GM21390 (cell line): Measurements from ENCODE around the gene CRIP1.

Experiments used
- ATAC-seq: cut with Tn5 transposase; IDR thresholded peaks from one replicate; pipeline ENCODE4 v1.9.1; 2021; ENCODE audit not compliant: unreplicated experiment

CRIP1 gene

DNA sequence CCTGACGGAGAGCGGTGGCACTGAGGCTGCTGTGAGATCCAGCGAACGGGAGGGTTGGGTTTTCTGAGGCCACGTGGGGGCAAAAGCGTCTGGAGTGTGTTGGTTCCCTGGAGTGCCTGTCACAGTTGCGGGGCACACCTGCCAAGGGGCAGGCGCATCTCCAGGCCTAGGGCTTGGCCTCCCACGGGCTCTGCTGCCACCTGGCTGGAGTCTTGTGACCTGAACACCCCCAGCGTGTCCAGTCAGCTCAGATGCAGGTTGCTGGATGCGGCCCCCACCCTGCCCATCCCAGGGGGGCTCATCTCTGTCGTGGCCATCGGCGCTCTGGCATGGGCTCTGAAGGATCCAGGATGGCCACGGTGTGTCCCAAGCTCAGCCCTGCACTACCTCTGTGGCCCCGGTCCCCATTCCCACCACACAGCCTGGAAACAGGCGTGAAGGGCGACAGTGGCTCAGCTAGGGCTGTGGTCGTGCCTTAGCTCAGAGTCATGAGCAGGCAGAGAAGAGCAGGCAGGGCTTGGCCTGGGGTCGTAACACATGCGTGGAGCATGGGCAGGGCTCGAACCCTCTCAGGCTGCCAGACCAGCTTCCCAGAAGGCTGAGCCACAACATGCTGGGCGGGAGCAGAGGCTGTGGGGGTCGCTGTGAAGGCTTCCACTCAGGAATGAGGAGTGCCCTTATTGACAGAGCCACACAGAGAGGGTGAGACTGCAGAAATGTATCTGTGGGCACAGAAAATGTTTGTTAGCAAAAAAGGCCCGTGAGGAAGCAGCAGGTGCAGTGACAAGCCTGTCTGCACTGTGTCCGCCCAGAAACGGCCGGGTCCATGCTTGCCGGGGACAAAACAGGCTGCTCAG is 35.6 kb upstream of the CRIP1 start:
- ATAC-seq: no peak

DNA sequence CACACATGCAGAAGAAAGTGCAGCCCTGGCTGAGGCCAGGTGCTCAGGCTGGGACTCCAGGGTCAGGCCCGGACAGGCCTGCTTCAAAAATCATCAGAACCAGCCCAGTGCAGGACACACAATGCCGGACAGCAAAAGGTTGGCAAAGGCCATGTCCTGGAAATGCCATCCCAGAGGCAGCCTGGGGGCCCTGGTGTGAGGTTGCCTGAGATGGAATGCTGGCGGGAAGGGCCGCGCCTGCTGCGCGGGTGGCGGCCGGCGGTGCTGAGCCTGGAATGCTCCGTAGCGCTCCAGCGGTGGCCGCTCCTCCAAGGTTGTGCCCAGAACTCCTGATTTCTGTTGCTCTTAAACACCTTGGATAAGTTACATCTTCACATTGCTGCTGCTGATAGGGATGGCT is 33.7 kb upstream of the CRIP1 start:
- no peak for ATAC-seq

DNA sequence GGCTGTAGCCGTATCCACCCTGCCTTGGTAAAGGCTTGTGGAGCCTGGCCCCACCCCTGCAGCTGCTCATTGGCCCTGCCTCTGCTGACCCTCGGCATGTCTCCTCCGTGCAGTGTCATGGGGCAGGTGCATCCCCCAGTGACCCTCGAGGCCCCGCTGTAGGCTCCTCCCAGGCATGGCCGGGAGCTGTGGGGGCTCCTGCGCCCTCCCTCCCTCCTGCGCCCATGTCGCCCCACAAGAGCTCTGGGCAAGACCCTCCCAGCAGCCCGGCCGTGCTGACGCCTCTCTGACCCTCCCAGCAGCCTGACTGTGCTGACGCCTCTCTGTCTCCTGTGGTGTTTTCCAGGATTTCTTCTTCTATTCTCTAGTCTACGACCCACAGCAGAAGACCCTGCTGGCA is 32.8 kb upstream of the CRIP1 start:
- ATAC-seq: no peak

DNA sequence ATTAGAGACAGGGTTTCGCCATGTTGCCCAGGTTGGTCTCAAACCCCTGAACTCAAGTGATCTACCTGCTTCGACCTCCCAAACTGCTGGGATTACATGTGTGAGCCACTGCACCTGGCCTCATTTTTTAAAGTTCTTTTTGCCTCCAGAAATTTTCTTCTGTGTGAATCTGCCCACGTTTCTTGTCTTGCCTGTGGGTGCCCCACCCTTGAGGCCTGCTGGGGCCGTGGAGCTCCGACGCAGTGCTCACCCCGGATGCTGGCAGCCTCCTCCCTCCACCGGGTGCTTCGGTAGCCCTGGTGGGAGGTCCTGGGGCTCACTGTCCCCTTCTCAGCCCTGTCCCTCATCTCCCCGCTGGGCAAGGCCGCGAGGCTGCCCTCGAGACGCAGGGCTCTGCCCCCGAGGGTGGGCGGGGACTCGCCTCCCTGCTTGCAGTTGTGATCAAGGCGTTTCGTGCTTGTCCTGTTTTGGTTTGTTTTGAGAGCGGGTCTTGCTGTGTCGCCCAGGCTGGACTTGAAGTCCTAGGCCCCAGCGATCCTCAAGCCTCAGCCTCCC is 31.5 kb upstream of the CRIP1 start:
- ATAC-seq: no peak

DNA sequence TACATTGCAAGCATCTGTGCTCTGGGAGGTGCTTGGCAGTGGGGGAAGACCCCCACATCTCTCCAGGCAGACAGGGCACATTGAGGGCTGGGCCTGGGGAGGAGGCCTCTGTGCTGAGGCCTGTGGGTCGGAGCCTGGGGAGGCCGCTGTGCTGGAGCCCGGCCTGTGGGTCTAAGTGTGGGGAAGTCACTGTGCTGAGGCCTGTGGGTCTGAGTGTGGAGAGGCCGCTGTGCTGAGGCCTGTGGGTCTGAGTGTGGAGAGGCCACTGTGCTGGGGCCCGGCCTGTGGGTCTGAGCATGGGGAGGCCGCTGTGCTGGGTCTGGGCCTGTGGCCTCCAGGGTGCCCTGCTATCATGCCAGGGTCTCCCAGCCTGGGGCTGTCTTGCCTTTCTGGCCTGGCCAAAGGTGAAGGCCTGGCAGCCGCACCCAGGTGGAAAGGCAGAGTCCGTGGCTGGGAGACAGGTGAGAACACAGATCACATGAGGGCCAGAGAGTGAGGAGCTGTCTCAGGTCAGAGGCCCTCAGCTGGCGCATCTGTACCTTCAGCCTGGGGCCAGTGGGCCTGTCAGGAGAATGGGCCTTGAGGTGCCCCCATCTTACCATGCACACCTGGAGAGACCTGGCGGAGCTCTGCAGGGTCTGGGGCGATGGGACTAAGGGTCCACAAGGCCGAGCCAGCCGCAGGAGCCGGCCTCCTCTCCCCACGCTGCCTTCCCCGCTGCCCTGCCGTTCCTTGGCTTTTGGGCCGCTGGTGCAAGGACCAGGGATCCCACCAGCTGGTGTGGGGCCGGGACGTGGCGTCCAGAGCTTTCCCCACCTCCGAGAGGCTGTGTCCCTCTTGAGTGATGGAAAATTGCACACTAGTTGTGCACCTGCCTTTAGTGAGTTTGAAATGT is 30.7 kb upstream of the CRIP1 start:
- no peak for ATAC-seq

DNA sequence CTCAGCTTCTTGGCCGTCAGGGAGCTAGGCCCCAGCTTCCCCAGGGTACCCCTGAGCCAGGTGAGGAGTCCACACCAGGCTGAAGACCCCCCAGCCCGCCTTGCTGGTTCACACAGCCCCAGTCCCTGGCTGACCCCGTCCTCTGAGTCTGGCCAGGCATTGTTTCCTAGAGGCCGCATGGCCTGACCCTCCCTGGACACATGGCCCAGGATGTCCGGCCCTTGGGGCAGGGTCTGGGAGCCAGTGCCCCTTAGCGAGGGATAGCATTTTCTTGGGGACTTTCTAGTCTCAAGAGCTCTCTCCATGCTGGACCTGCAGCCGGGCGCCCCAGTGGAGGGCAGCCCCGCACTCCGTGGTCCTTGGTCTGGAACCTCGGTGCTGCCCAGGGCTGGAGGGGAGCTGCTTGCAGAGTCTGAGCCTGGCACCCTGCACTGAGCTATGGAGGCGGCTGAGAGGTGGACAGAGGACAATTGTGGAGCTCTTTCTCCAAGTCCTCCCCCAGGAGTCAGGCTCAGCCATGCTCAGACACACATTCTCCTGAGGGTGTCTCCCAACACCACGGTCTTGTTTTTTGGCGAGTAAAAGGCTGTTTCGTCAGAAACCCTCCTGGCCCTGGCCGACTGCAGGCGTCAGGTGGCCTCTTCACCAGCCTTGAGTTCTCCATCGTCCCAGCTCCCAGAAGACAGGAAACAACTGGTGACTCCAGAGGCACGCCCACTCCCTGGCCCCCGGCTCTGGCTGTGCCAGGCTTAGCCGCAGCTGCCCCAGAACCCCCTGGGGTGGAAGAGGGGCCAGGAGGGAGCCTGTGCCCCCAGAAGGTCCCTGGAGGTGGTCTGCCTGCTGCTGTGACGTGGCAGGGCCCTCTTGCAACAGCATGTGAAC is 29.7 kb upstream of the CRIP1 start:
- no peak for ATAC-seq

DNA sequence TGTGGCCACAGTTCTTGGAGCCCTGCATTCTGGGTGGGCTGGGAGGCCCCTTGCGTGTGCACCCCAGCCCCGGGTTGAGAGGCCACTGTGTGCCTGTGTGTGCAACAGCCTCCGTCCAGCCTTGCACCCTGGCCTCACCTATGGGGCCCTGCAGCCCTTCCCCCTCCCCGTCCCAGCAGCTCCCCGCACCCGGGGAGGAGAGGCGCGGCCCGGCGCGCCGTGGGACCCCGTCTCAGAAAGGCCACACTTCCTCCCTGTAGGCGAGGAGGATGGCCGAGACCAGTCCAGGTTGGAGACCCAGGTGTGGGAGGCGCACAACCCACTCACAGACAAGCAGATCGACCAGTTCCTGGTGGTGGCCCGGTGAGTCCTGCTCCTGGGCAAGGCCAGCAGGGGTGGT is 28.7 kb upstream of the CRIP1 start:
- no peak for ATAC-seq

DNA sequence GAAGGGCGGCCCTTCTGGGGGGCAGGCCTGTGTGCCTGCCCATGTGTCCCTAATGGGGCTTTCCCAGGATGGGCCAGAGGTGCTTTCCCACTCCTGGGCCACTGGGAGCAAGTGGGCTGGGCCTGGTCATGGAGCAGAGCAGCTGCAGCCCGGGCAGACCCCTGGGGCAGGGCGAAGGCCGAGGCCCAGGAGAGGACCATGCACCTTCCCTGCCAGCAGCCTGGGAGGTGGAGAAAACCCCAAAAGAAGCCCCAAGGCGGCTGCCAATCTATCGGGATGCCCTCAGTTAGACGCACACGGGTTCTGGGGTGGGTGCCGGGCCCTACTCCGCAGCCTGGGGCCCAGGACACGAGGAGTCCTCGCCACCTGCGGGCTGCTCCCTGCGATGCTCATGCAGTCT is 28.1 kb upstream of the CRIP1 start:
- ATAC-seq: no peak

DNA sequence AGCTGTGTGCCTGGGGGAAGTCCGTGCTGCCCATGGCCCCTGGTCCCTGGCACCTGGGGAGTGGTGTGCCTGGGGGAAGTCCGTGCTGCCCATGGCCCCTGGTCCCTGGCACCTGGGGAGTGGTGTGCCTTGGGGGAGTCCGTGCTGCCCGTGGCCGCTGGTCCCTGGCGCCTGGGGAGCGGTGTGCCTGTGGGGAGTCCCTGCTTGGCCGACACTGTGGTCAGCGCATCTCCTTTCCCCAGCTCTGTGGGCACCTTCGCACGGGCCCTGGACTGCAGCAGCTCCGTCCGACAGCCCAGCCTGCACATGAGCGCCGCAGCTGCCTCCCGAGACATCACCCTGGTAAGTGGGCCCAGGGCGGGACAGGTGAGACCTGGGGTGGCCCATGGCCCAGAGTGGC is 26.6 kb upstream of the CRIP1 start:
- no peak for ATAC-seq

DNA sequence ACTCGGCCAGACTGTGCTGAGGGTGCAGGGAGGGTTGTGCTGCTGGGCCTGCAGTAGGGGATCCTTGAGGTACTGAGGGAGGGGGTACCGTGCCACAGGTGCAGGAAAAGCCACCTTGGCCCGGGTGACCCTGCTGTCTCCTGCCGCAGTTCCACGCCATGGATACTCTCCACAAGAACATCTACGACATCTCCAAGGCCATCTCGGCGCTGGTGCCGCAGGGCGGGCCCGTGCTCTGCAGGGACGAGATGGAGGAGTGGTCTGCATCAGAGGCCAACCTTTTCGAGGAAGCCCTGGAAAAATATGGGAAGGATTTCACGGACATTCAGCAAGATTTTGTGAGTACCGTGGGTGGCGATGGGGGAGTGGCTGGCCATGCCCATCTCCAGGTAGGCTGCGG is 26.1 kb upstream of the CRIP1 start:
- no peak for ATAC-seq

DNA sequence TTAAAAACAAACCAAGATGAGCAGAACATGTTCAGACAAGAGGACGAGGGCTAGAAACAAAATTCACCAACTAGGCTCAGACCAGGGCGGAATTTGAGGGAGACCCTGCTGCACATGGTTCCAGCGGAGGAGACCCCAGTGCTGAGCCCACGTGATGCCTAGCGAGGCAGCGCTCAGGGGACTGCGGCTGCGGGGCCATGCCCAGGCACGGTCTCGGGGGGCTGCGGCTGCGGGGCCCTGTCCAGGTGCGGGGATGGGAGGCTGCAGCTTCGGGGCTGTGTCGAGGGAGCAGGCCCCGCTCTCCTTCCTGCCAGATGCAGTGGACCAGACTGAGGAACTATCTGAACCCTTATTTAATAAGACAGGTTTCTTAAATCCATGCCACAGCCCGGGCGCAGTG is 24.8 kb upstream of the CRIP1 start:
- ATAC-seq: no peak

DNA sequence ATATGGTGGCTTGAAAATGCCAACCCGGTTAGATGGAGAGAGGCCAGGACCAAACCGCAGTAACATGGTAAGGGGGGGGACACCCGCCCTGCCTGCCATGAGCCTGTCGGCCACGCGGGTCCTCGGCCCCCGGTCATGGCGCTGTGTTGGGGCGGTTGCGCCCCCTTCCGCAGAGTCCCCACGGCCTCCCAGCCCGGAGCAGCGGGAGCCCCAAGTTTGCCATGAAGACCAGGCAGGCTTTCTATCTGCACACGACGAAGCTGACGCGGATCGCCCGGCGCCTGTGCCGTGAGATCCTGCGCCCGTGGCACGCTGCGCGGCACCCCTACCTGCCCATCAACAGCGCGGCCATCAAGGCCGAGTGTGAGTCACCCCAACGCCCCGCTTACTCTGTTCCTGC is 22.2 kb upstream of the CRIP1 start:
- ATAC-seq: no peak

DNA sequence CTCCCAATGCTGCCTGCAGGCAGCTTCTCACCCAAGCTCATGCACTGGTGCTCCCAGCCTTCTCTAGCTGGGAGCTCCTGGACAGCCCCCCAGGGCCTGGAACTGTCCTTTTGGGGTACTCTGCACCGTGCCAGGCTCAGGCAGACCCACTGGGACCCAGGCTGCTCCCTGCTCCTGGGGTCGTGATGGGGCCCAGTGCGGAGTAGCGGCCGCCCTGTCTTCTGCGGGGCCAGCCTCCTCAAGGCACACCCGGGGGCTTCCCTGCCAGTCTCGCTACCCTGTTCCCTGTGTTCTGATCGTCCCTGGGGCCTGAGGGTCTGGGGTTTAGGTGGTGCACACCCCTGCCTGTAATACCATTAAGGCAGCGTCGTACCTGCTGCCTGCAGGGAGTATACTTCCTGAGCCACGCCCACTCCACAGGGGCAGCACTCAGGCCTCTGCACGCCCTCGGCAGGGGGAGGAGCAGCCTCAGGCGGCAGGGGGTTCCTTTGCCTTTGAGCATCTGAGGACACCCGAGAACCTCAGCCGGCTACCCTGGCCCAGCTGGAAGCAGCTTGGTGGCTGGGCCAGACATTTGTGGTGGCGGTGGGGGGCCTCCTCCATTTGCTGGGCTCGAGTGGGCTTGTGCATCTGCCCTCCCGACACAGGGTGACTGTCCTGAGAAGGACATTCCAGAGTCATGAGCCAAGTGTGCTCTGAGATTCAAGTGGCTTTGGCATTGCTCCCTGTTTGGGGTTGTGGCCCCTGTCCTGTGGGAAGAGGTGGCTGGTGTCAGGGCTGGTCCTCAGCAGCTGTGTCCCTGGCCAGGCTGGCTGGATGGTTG is 21.3 kb upstream of the CRIP1 start:
- no peak for ATAC-seq

DNA sequence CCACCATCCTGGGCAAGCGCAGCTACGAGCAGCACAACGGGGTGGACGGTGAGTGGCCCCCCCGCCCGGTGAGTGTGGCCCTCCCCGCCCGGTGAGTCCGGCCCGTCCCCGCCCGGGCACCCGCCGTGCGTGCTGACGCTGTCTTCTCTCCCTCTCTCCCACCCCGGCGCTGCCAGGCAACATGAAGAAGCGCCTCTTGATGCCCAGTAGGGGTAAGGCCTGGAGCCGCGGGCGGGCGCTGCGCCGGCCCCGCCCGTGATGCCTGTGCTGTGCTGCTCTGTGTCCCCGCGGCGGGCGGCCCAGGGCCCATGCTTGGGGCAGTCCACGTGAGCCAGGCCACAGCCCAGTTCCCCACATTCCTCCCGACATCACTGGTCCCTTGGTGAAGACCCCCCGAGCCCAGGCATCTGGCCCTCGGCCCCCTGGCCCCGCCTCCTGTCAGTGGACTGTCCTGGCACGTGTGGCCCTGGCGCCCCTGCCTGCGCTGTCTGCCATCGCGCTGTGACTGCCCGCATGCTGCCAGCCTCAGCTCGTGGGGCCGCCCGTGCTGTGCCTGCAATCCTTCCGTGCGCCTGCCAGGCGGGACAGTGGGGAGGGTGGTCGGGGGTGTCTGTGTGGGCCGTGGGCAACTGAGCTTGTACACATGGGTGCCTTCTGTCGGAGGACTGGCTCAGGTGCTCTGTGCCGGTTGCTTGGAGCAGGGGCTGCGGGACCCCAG is 20.0 kb upstream of the CRIP1 start:
- ATAC-seq: no peak

DNA sequence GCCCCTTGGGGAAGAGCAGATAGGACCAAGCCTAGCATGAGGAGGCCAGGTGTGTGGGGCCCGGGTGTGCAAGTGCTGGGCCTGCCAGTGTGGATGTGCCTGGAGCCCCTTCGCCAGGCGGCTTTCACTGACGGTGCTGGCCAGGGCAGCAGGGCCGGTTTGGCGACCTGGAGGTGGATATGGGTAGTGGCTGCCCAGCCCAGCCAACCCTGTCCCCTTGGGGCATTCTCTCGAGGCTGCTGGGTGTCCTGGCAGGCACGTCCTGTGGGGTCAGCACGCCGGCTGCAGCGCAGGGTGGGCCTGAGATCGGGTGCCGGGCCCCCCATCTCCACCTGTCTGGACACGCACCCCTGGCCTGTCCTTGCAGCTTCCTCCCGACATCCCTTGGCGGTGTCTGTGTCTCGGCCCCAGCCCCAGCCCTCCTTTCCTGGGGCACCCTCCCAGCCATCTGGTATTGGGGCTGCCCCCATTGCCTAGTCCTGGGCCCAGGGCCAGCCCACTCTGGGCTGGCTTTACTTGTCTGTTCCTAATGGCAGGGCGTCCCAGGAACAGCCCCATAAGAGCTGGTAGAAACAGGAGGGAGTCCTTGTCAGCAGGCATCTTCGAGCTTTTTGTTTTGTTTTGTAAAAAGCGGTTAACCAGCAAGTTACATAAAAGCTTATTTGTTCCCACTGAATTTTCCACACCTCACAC is 19.3 kb upstream of the CRIP1 start:
- no peak for ATAC-seq

DNA sequence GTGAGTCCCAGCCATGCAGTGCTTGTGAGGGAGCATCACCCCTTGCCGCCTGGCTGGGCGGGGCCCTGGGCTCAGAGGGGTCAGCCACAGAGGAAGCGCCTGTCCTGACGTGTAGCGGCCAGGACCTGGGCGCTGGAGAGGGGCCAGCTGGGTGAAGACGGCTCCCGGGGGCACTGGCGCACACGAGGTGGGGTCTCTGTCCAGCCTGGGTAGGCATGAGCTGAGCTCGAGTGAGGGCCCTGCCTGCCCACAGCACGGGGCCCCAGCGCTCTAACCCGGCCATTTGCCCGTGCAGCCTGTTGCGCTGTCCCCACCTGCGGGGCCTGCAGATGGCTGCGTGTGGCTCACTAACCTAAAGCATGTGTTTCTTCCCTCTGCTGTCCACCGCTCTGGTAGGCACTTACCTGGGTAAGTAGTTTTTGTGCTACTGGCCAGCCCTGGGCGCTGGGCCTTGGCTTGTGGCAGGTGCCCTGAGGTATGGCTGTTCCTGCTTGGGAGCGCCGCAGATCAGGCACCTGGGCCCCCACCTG is 18.7 kb upstream of the CRIP1 start:
- no peak for ATAC-seq

DNA sequence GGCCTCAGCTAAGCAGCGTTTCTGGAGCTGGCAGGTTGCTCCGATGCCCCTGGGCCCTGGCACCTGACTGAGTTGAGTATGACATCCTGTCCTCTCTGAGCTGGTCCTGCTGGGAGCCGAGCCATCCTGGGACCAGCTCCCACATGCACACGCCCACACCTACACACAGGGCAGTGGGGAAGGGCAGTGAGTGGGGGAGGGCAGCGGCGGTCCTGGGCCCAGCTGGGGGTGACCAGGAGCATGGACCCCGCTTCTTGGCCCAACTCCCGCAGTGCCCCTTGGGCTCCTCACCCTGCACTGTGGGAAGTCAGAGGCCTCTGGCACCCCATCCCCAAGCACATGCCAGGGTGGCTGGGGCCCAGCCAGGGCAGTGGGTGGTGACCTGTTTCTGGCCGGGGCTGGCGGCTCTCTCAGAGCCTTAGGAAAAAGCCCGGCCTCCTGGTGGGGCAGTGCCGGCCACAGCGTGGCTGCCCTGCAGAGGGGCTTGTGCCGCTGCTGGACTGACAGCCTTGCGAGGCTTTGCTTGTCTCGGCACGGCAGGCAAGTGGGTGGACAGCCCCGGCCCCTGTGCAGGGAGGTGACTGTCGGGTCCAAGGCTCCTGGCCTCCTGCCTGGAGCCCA is 18.0 kb upstream of the CRIP1 start:
- no peak for ATAC-seq
